MM.1S (cell line): ENCODE results near the gene HOXC4.
A peak's percentile ranks its signal among the peaks of the same experiment; 100 is the strongest.
"Not testable (repeated sequence)": the region's sequence is repeated elsewhere in the genome, so short reads cannot be mapped to it uniquely, and the experiment has no call there.

ENCODE experiments used
- DNase-seq: peaks from one replicate; pipeline ENCODE4 v3.0.0-alpha.2; 2015
- H2AFZ ChIP-seq: fragments of 300-600 bp; sonication (generic); 2 replicates; pipeline ENCODE4 v1.6.0; 2016; ENCODE audit warnings: antibody characterized with exemption, low read length
- H3F3A ChIP-seq: fragments of 300-600 bp; sonication (generic); 2 replicates; pipeline ENCODE4 v1.6.1; 2016; ENCODE audit warnings: mild to moderate bottlenecking, antibody characterized with exemption, low read length, moderate library complexity, mixed read lengths; ENCODE audit not compliant: insufficient read depth
- H3K27ac ChIP-seq: fragments of 300-600 bp; sonication (generic); 2 replicates; pipeline ENCODE4 v1.5.1; 2016; ENCODE audit warnings: mild to moderate bottlenecking, low read length
- H3K27me3 ChIP-seq: fragments of 300-600 bp; sonication (generic); replicated peaks from 2 replicates; pipeline ENCODE4 v1.6.0; 2016; ENCODE audit warnings: low read length; ENCODE audit not compliant: insufficient read depth
- H3K36me3 ChIP-seq: fragments of 300-600 bp; sonication (generic); replicated peaks from 2 replicates; pipeline ENCODE4 v1.6.1; 2016; ENCODE audit warnings: mild to moderate bottlenecking, low read length, mixed read lengths; ENCODE audit not compliant: insufficient read depth
- H3K4me1 ChIP-seq: fragments of 300-600 bp; sonication (generic); 2 replicates; pipeline ENCODE4 v1.6.1; 2016; ENCODE audit warnings: low read length, mixed read lengths
- H3K4me2 ChIP-seq: fragments of 300-600 bp; sonication (generic); 2 replicates; pipeline ENCODE4 v1.6.0; 2016; ENCODE audit warnings: low read depth, low read length
- H3K4me3 ChIP-seq: fragments of 300-600 bp; sonication (generic); 2 replicates; pipeline ENCODE4 v1.5.1; 2016; ENCODE audit warnings: low read length, mixed read lengths
- H3K79me2 ChIP-seq: fragments of 300-600 bp; sonication (generic); 2 replicates; pipeline ENCODE4 v1.6.1; 2016; ENCODE audit warnings: mixed run types, low read length, mixed read lengths
- H3K9ac ChIP-seq: fragments of 300-600 bp; sonication (generic); 2 replicates; pipeline ENCODE4 v1.6.1; 2016; ENCODE audit warnings: low read length, mixed read lengths
- H3K9me2 ChIP-seq: fragments of 300-600 bp; sonication (generic); replicated peaks from 2 replicates; pipeline ENCODE4 v1.6.1; 2016; ENCODE audit warnings: mild to moderate bottlenecking, low read length, mixed read lengths; ENCODE audit not compliant: insufficient read depth
- H3K9me3 ChIP-seq: fragments of 300-600 bp; sonication (generic); replicated peaks from 2 replicates; pipeline ENCODE4 v1.6.1; 2016; ENCODE audit warnings: mild to moderate bottlenecking, low read length, mixed read lengths; ENCODE audit not compliant: insufficient read depth
- H4K20me1 ChIP-seq: fragments of 300-600 bp; sonication (generic); 2 replicates; pipeline ENCODE4 v1.6.1; 2016; ENCODE audit warnings: mild to moderate bottlenecking, low read length, moderate library complexity, mixed read lengths; ENCODE audit not compliant: insufficient read depth
- EZH2 ChIP-seq: fragments of 300-600 bp; sonication (generic); optimal IDR thresholded peaks from 2 replicates; pipeline ENCODE3; 2017; ENCODE audit warnings: low read depth, mild to moderate bottlenecking, antibody characterized with exemption, low read length, mixed read lengths
- EZH2phosphoT487 ChIP-seq: fragments of 300-600 bp; sonication (generic); IDR thresholded peaks from 2 replicates; pipeline ENCODE4 v1.6.1; 2018; ENCODE audit warnings: antibody characterized with exemption, low read length
- TF ChIP-seq, protein P1 (sequence below): fragments of 300-600 bp; sonication (generic); IDR thresholded peaks from 2 replicates; pipeline ENCODE4 v1.5.1; 2016; ENCODE audit warnings: antibody characterized with exemption, low read length, mixed read lengths

HOXC4 gene

DNA sequence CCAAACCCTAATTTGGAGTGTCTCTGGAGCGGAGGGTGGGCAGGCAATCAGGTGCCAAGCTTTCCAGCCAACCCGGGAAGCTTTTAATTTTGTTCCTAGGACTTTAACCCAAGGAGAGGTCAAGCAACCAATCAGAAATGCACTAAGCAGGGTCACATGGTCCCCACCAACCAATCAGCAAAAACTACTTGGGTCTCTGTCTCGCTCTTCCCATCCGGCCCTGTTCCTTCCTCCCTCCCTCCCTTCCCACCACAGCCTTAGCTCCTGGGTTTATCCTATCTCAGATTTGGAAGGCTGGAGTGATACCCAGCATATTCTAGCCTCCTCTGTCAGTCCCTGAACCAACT lies 13.5 kb upstream of the HOXC4 start:
- Histone ChIP-seq H4K20me1 (no peaks in the 10 kb centered on the region), H3K79me2 (no peaks in the 10 kb centered on the region), H3K4me2 (peak overlapping the region; percentile 40), H3K27me3 (peaks cover 74% of the 10 kb centered on the region), H3K9ac (no peak overlapping the region), H3K4me3 (peak overlapping the region; percentile 41; the same call in 1 of the 2 replicates), H3F3A (no peaks in the 10 kb centered on the region), H3K4me1 (no peaks in the 10 kb centered on the region), H2AFZ (peak overlapping the region; percentile 59), H3K27ac (no peak overlapping the region), H3K9me3 (no peaks in the 10 kb centered on the region), H3K36me3 (no peaks in the 10 kb centered on the region), H3K9me2 (no peaks in the 10 kb centered on the region)
- DNase-seq: no peak
- TF ChIP-seq, protein P1, sequence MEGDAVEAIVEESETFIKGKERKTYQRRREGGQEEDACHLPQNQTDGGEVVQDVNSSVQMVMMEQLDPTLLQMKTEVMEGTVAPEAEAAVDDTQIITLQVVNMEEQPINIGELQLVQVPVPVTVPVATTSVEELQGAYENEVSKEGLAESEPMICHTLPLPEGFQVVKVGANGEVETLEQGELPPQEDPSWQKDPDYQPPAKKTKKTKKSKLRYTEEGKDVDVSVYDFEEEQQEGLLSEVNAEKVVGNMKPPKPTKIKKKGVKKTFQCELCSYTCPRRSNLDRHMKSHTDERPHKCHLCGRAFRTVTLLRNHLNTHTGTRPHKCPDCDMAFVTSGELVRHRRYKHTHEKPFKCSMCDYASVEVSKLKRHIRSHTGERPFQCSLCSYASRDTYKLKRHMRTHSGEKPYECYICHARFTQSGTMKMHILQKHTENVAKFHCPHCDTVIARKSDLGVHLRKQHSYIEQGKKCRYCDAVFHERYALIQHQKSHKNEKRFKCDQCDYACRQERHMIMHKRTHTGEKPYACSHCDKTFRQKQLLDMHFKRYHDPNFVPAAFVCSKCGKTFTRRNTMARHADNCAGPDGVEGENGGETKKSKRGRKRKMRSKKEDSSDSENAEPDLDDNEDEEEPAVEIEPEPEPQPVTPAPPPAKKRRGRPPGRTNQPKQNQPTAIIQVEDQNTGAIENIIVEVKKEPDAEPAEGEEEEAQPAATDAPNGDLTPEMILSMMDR: no peak
- TF ChIP-seq EZH2 (no peak), EZH2phosphoT487 (no peak)

DNA sequence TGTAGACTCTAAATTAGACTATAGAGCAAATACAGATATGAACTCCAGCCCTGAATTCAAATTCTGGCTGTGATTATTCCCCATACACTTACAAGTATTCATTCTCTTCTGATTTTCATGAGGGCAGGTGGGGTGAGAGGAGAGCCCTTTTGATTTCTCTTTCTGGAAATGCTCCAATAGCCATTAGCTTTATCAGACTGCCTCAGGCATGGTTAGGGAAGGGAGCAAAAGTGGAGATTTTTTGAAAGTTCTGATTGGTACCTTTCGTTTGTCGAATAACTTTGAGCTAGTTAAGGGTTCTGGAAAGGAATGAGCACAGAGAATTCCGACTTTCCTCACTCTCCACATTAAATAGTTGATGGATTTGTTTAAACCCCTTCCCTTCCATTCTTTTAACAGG lies 13.0 kb upstream of the HOXC4 start:
- no peaks in the 10 kb centered on the region for H3K36me3 ChIP-seq
- H3K9me2 ChIP-seq: no peaks in the 10 kb centered on the region
- TF ChIP-seq EZH2 (no peak), EZH2phosphoT487 (no peak)
- TF ChIP-seq, protein P1: no peak
- H2AFZ ChIP-seq: peak overlapping the region; percentile 59
- no peak overlapping the region for H3K27ac ChIP-seq
- H4K20me1 ChIP-seq: no peaks in the 10 kb centered on the region
- peaks cover 74% of the 10 kb centered on the region for H3K27me3 ChIP-seq
- H3K4me3 ChIP-seq: peak overlapping the region; percentile 41; the same call in 1 of the 2 replicates
- no peak for DNase-seq
- no peaks in the 10 kb centered on the region for H3K4me1 ChIP-seq
- no peaks in the 10 kb centered on the region for H3K79me2 ChIP-seq
- H3K4me2 ChIP-seq: peak overlapping the region; percentile 40
- no peak overlapping the region for H3K9ac ChIP-seq
- H3K9me3 ChIP-seq: no peaks in the 10 kb centered on the region
- H3F3A ChIP-seq: no peaks in the 10 kb centered on the region

DNA sequence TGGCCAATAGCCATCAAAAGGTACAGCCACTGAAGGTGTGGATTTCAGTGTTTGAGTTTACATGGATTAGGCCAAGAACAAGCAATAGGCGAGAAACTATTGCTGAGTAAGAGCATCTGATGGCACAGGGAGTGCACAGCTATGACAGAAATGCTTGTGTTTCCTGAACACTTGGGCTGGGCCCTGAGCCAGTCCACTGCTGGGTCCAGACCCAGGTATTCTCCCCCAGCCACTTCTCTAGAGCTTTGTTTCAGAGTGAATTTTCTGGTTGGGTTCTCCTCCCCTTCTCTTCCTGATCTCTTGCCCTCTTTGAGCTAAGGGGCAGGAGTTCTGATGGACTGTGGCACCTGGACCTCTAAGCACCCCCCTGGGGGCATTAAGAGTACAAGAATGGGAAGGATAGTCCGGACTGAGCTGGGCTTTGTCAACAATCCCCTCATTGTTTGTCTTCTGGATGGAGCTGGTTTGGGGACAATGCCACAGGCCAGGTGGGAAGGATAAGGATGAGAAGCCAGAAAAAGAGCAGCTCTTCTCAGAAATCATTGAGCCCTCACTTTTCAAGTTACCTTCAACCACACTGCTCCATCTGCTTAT lies 12.4 kb upstream of the HOXC4 start:
- H3K36me3 ChIP-seq: no peaks in the 10 kb centered on the region
- TF ChIP-seq, protein P1: no peak
- no peak for TF ChIP-seq EZH2
- TF ChIP-seq EZH2phosphoT487: no peak
- no peak overlapping the region for H3K4me3 ChIP-seq
- no peak overlapping the region for H3K27ac ChIP-seq
- no peaks in the 10 kb centered on the region for H3K4me1 ChIP-seq
- DNase-seq: no peak
- peaks cover 74% of the 10 kb centered on the region for H3K27me3 ChIP-seq
- no peaks in the 10 kb centered on the region for H3K79me2 ChIP-seq
- no peaks in the 10 kb centered on the region for H3F3A ChIP-seq
- H4K20me1 ChIP-seq: no peaks in the 10 kb centered on the region
- H3K9me3 ChIP-seq: no peaks in the 10 kb centered on the region
- no peak overlapping the region for H3K4me2 ChIP-seq
- no peaks in the 10 kb centered on the region for H3K9me2 ChIP-seq
- H2AFZ ChIP-seq: no peak overlapping the region
- no peak overlapping the region for H3K9ac ChIP-seq

DNA sequence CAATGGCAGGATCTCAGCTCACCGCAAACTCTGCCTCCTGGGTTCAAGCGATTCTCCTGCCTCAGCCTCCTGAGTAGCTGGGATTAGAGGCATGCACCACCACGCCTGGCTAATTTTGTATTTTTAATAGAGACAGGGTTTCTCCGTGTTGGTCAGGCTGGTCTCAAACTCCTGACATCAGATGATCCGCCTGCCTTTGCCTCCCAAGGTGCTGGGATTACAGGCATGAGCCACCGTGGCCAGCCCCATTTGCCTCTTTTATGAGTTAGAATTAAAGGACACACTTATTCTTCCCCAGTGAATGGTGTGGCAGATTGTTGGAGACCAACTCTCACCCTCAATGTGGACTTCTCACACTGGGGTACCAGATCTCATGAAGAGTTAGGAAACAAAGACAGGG lies 11.6 kb upstream of the HOXC4 start:
- not testable (repeated sequence) for H3K36me3 ChIP-seq, H3K4me1 ChIP-seq, H3K27ac ChIP-seq, H2AFZ ChIP-seq, H3K9me2 ChIP-seq, H3F3A ChIP-seq, H3K4me2 ChIP-seq, H3K4me3 ChIP-seq, DNase-seq, H3K79me2 ChIP-seq, H3K9me3 ChIP-seq, H3K9ac ChIP-seq, H4K20me1 ChIP-seq
- peaks cover 75% of the 10 kb centered on the region for H3K27me3 ChIP-seq
